ENCODE data around the gene PRR7.

The PRR7 gene

GRCh38 chr5:177504086-177505056 is 57.8 kb downstream of the PRR7 start:
- Histone ChIP-seq H3K4me1 (ENCODE audit: control insufficient read depth, low read length) (peaks cover 77% of the 10 kb centered on the region), H3K27ac (ENCODE audit: low read depth, low read length) (0 out of 2 replicates have a peak overlapping the region, but pooled peaks have one; percentile 11), H3F3A (ENCODE audit: control insufficient read depth, insufficient read depth) (peaks cover 31% of the 10 kb centered on the region), H3K36me3 (ENCODE audit: control insufficient read depth, low read length) (peaks cover 76% of the 10 kb centered on the region), H3K27me3 (ENCODE audit: control insufficient read depth, low read length) (peaks cover 4% of the 10 kb centered on the region; the same call in 1 of the 2 replicates), H4K20me1 (ENCODE audit: control insufficient read depth, insufficient read depth, low read depth, low read length) (peaks cover 8% of the 10 kb centered on the region; the same call in 1 of the 2 replicates), H3K4me2 (ENCODE audit: low read length) (0 out of 2 replicates have a peak overlapping the region, but pooled peaks have one; percentile 61), H3K9me2 (replicated peaks; ENCODE audit: control insufficient read depth, low read length) (no peaks in the 10 kb centered on the region), H3K9me3 (ENCODE audit: control insufficient read depth, insufficient read depth, low read length) (no peaks in the 10 kb centered on the region), H3K79me2 (ENCODE audit: control insufficient read depth, low read length) (peaks cover 31% of the 10 kb centered on the region), H3K4me3 (ENCODE audit: low read length) (no peak overlapping the region)
- TF ChIP-seq EZH2phosphoT487 (IDR thresholded peaks at IDR 0.05; ENCODE audit: borderline replicate concordance, low read length) (no peak), CTCF (IDR thresholded peaks at IDR 0.05; ENCODE audit: low read depth, low read length, poor library complexity, severe bottlenecking) (no peak)

DNA sequence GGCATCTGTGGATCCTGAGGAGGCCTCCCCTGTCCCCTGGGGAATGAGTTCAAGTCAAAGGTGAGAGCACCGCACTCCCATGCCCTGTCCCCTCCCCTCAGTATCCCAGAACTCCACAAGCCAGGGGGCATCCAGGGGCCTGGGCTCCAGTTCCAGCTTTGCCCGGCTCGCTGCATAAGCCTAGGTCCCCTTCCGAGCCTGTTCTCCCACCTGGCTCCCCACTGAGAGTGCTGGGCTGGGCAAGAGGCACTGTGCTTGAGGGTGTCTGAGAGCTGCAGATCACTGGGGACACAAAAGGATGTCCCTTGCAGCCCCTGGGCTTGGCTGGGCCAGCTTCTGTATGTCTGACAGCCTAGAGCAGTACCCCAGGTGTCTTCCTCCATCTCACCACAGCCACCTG is 58.5 kb downstream of the PRR7 start:
- TF ChIP-seq CTCF (IDR thresholded peaks at IDR 0.05; ENCODE audit: low read depth, low read length, poor library complexity, severe bottlenecking) (no peak), EZH2phosphoT487 (IDR thresholded peaks at IDR 0.05; ENCODE audit: borderline replicate concordance, low read length) (no peak)
- Histone ChIP-seq H3K9me3 (ENCODE audit: control insufficient read depth, insufficient read depth, low read length) (no peaks in the 10 kb centered on the region), H3K4me2 (ENCODE audit: low read length) (no peak overlapping the region), H3K4me1 (ENCODE audit: control insufficient read depth, low read length) (peaks cover 80% of the 10 kb centered on the region), H3K27me3 (ENCODE audit: control insufficient read depth, low read length) (no peaks in the 10 kb centered on the region), H3F3A (ENCODE audit: control insufficient read depth, insufficient read depth) (peaks cover 29% of the 10 kb centered on the region), H3K79me2 (ENCODE audit: control insufficient read depth, low read length) (peaks cover 38% of the 10 kb centered on the region), H4K20me1 (ENCODE audit: control insufficient read depth, insufficient read depth, low read depth, low read length) (peaks cover 8% of the 10 kb centered on the region; the same call in 1 of the 2 replicates), H3K27ac (ENCODE audit: low read depth, low read length) (peak overlapping the region; percentile 11; the same call in 1 of the 2 replicates), H3K4me3 (ENCODE audit: low read length) (no peak overlapping the region), H3K36me3 (ENCODE audit: control insufficient read depth, low read length) (peaks cover 82% of the 10 kb centered on the region), H3K9me2 (replicated peaks; ENCODE audit: control insufficient read depth, low read length) (no peaks in the 10 kb centered on the region)

All from DOHH2 (cell line).